HFFc6 (cell line): ENCODE measurements around the gene ZNF200. TPM values are rescaled to one million over a fixed set of nuclear protein-coding genes. Genes with fewer than 3 reads are reported as not detected.

Experiments
- DNase-seq: peaks from one replicate; pipeline ENCODE4 v3.0.0-alpha.2; 2018
- H3K27ac Mint-ChIP-seq: 2 replicates; pipeline ENCODE4 v1.8.0; 2020; ENCODE audit warnings: mild to moderate bottlenecking, mixed read lengths
- H3K27me3 Mint-ChIP-seq: 2 replicates; pipeline ENCODE4 v1.8.0; 2021; ENCODE audit warnings: mild to moderate bottlenecking, moderate library complexity, mixed read lengths; ENCODE audit not compliant: insufficient read depth
- H3K36me3 Mint-ChIP-seq: 2 replicates; pipeline ENCODE4 v1.8.0; 2021; ENCODE audit warnings: low read depth, mixed read lengths
- H3K4me1 Mint-ChIP-seq: 2 replicates; pipeline ENCODE4 v1.8.0; 2020; ENCODE audit warnings: low read depth, mixed read lengths
- H3K4me3 Mint-ChIP-seq: 2 replicates; pipeline ENCODE4 v1.8.0; 2020; ENCODE audit warnings: mild to moderate bottlenecking, moderate library complexity, mixed read lengths
- H3K9me3 Mint-ChIP-seq: 2 replicates; pipeline ENCODE4 v1.8.0; 2020; ENCODE audit warnings: mild to moderate bottlenecking, mixed read lengths
- total RNA-seq, 6 experiments: library from RNA; stranded (reverse); fragmentation: NEBNext Ultra II Directional; extraction: Animal tissue kit (Norgen Biotek cat#: 25700); gene quantifications; 2 replicates in 1 of 6; 3 replicates in 5 of 6; pipeline ENCODE4 v1.2.3, GENCODE V29; 2021
- TF ChIP-seq, protein P1 (sequence below): fragments of 200-600 bp; sonication (generic); IDR thresholded peaks from 2 replicates; pipeline ENCODE4 v1.5.0; 2021; ENCODE audit warnings: antibody characterized with exemption, mild to moderate bottlenecking

Gene ZNF200
- total RNA-seq, 6 experiments from 2014 or later: 5.1 to 6.3 (median 5.7) TPM

DNA sequence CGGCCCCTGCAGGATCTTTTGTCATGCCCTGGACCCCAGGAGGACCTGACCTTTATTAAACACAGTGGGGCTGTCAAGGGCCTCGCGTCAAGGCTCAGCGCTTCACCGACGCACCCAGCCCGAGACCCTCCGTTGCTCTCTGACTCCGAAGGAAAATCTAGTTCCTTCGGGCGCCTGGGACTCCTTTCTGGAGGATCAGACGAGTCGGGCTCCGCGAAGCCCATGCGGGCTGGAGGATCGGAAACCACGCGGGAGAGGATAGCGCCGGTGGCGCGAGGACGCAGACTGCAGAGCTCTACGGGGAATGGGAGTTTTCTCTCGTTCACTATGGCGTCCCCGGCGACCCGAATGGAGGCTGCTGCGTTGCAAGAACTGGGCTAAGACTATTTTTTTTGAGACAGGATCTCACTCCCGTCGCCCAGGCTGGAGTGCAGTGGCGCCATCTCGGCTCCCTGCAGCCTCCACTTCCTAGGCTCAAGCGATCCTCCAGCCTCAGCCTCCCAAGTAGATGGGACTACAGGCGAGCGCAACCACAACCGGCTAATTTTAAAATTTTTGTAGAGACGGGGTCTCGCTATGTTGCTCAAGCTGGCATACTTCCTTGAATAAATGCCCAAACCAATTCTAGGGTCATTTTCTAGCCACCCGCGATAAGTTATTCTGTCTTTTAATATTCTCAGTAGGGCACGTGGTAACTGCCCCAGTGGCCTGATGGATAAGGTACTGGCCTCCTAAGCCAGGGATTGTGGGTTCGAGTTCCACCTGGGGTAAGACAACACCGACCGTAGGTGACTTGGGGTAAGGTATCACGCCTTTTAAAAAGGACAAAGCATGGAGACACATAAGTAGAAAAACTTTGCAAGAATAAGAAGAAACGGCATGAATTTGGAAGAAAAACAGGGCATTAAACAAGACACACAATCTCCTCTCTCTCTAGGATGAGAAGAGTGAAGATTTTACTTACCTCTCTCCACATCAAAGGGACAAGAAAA lies 41.4 kb downstream of the ZNF200 start:
- no peaks in the 10 kb centered on the region for H3K36me3 Mint-ChIP-seq
- H3K27me3 Mint-ChIP-seq: peaks cover 20% of the 10 kb centered on the region
- H3K4me3 Mint-ChIP-seq: no peak overlapping the region
- no peak for DNase-seq
- H3K27ac Mint-ChIP-seq: no peak overlapping the region
- H3K4me1 Mint-ChIP-seq: peaks cover 21% of the 10 kb centered on the region
- no peaks in the 10 kb centered on the region; the same call in 1 of the 2 replicates for H3K9me3 Mint-ChIP-seq
- TF ChIP-seq, protein P1, sequence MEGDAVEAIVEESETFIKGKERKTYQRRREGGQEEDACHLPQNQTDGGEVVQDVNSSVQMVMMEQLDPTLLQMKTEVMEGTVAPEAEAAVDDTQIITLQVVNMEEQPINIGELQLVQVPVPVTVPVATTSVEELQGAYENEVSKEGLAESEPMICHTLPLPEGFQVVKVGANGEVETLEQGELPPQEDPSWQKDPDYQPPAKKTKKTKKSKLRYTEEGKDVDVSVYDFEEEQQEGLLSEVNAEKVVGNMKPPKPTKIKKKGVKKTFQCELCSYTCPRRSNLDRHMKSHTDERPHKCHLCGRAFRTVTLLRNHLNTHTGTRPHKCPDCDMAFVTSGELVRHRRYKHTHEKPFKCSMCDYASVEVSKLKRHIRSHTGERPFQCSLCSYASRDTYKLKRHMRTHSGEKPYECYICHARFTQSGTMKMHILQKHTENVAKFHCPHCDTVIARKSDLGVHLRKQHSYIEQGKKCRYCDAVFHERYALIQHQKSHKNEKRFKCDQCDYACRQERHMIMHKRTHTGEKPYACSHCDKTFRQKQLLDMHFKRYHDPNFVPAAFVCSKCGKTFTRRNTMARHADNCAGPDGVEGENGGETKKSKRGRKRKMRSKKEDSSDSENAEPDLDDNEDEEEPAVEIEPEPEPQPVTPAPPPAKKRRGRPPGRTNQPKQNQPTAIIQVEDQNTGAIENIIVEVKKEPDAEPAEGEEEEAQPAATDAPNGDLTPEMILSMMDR: no peak

DNA sequence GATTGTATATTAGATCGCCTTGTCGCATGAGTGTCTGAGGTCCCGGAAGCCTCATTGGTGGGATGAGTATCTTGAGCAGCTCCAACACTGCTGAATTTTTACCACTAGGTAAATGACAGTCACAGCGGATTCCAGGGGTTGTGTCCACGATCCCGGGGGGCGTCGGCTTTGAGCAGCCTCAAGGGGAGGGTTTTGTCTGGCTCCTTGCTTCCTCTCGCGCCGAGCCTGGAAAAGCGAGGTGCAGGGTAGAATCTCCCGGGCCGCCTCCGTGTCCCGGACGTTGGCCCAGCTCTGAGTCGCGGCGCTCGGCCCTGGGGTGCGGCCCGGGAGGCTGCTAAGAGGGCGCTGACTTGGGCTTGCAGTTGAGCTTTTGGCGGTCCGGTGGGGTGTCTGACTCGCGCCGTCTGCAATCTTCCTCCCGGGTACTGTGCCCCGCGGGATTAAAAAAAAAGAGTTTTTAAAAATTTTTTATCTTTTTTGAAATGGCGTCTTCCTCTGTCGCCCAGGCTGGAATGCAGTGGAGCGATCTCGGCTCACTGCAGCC lies 42.4 kb downstream of the ZNF200 start:
- Mint-ChIP-seq H3K27me3 (peaks cover 21% of the 10 kb centered on the region), H3K36me3 (no peaks in the 10 kb centered on the region), H3K4me1 (peaks cover 29% of the 10 kb centered on the region), H3K4me3 (no peak overlapping the region), H3K27ac (no peak overlapping the region), H3K9me3 (no peaks in the 10 kb centered on the region; the same call in 1 of the 2 replicates)
- TF ChIP-seq, protein P1: no peak
- no peak for DNase-seq

DNA sequence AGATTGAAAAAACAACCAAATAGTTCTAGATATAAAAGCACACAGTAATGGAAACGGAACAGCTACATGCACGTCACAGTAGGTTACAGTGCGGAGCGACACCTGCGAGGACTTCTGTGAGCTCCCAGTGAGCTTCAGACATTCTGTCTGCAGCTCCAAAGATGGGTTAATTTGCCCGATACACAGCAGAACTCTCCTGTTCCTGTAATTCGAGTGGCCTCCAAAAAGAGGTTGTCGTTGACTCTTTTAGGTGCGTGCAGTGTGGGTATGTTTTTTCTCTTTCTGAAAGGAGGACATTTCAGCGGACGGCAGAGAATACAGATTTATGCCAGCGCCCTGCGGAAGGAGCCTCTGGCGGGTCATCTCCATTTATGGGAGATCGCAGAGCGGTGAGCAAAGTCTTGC lies 44.0 kb downstream of the ZNF200 start:
- H3K4me1 Mint-ChIP-seq: peaks cover 35% of the 10 kb centered on the region
- no peaks in the 10 kb centered on the region; the same call in 1 of the 2 replicates for H3K9me3 Mint-ChIP-seq
- peak overlapping the region; percentile 64; the same call in 1 of the 2 replicates for H3K27ac Mint-ChIP-seq
- H3K4me3 Mint-ChIP-seq: peak overlapping the region; percentile 94
- DNase-seq: no peak
- no peaks in the 10 kb centered on the region for H3K36me3 Mint-ChIP-seq
- TF ChIP-seq, protein P1: no peak
- peaks cover 19% of the 10 kb centered on the region for H3K27me3 Mint-ChIP-seq

DNA sequence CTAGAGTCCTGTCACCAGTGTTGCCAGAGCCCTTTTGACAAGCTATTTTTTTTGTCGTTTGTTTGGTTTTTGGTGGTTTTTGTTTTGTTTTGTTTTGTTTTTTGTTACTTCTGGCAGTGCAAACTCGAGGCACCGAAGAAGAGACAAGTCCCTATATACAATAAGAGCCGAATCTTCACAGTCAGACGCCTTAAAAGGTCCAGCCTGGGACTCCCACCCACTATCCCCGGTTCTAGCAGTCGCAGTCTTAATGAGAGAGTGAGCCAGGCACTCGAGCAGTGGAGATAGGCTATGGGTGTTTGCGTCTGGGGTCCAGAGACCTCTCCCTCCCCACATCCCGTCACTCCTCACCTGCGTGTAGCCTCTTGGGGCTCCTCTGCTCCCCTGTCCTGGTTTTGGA lies 45.1 kb downstream of the ZNF200 start:
- Mint-ChIP-seq H3K36me3 (no peaks in the 10 kb centered on the region), H3K27me3 (peaks cover 16% of the 10 kb centered on the region), H3K4me1 (peaks cover 35% of the 10 kb centered on the region), H3K4me3 (peak overlapping the region; percentile 94), H3K9me3 (no peaks in the 10 kb centered on the region; the same call in 1 of the 2 replicates), H3K27ac (no peak overlapping the region)
- DNase-seq: no peak
- TF ChIP-seq, protein P1: no peak

DNA sequence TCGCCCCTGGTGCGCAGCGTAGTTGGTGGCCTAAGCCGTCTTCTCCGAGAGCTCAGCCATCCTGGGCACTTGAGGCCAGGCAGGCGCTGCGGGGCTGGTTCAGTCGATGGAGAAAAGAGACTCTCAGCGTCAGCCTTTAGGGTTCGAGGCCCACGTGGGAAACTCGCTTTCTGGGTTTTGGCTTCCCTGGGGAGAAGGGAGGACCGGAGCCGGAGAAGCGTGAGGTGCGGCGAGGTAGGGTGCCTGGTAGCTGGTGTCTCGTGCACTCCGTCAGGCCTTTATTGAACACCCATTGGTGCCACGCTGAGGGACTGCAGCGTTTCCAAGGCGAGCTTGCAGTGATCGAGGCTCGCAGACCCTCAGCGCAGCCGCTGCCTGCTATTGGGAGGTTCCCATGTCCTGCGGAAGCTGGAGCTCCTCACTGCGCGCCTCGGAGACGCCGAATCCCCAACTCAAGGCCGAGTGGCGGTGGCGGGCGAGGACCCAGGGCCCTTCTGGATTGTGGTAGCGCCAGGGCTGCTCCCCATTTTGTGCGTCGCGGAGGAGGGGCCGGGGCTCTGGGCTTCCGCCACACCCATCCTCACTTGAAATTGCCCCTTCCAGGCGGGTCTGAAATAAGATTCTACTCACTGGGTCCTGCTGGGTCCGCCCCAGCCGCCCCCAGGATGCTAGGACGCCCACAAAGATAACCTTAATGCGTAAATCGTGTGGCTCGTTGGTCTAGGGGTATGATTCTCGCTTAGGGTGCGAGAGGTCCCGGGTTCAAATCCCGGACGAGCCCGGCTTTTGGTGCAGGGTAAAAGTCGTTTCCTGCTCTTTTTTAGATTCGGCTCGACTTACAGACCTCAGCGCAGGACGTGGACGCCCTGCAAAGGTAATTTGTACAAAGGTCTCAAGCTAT lies 45.8 kb downstream of the ZNF200 start:
- Mint-ChIP-seq H3K4me3 (peak overlapping the region; percentile 94), H3K4me1 (peaks cover 38% of the 10 kb centered on the region), H3K36me3 (no peaks in the 10 kb centered on the region), H3K27ac (peak overlapping the region; percentile 81), H3K27me3 (peaks cover 17% of the 10 kb centered on the region), H3K9me3 (no peaks in the 10 kb centered on the region; the same call in 1 of the 2 replicates)
- TF ChIP-seq, protein P1: no peak; the same call in 1 of the 2 replicates
- peak; percentile 72 for DNase-seq
